ENCODE measurements around the gene RPP25.
"Not testable (repeated sequence)": the region's sequence is repeated elsewhere in the genome, so short reads cannot be mapped to it uniquely, and the experiment has no call there.

Gene RPP25

DNA sequence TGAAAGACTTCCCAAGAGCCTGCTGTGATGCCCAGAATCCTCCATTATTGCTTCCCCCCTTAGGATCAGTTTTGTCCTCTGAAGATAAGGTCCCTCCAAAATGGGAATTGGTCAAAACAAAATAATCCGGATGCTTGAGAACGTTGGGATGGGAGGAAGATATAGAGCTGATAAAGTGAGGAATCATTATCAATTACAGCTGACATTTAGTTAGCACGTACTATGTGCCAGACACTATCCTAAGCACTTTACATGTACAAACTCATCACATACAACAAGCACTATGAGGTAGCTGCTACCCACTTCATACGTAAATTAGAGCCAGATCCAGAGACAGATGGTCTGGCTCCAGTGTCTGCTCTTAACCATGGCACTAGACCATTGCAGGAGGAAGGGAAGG, 6.6 kb upstream of the RPP25 start:
- in situ Hi-C loops (cut with MboI; ENCODE audit: low sequenced_read_pairs): loop anchor here (25.0 kb wide), 1 partner anchor 576 kb away; no protein-coding TSS in a partner anchor

DNA sequence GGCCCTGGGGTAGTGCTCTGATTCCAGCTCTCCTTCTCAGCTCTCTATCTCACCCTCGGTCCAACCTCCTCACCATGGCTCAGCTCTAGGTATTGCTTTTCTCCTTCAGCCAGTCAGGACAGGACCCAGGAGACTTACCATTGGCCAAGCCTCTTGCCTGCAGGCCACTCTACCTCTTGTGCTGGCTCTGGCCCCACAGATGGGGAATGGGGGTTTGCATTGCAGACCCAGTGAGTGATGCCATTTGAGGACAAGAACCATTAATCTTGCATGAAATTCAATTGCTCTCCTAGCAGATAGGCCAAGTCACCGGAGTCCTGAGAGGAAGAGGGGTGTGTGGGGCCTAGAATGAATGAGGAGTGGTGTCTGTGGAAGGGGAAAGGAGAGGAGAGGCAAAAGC, 6.1 kb upstream of the RPP25 start:
- in situ Hi-C loops (cut with MboI; ENCODE audit: low sequenced_read_pairs): loop anchor here (25.0 kb wide), 1 partner anchor 575 kb away; no protein-coding TSS in a partner anchor

DNA sequence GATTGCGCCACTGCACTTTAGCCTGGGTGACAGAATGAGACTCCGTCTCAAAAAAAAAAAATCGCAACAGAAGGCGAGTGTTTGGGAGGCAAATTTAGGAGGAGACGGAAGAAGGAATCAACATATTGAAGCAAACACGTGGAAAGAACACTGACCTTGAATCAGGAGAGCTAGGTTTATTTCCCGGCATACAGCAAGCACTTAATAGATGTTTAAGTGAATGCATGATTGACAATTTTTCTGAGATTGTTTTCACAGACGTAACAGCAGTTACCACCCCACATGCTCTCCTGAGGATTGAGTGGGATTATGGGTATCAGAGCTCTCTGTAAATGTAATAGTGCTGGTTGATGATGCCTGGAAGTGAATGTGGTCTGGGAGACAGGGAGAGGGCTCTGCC, 5.6 kb upstream of the RPP25 start:
- in situ Hi-C loops (cut with MboI; ENCODE audit: low sequenced_read_pairs): loop anchor here (25.0 kb wide), 1 partner anchor 575 kb away; no protein-coding TSS in a partner anchor

DNA sequence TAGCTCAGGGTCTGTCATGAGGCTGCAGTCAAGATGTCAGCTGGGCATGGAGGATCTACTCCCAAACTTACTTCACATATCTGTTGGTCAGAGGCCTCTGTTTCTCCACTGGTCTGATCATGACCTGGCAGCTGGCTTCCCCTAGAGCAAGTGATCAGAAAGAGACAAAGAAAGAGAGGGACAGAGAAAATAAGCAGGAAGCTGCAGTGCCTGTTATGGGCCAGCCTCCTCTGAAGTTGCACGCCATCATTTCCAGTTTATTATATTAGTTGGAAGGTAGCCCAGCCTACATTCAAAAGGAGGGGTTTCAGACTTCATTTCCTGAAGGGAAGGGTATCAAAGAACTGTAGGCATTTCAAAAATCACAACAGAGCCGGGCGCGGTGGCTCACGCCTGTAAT, 5.0 kb upstream of the RPP25 start:
- in situ Hi-C loops (cut with MboI; ENCODE audit: low sequenced_read_pairs): loop anchor here (25.0 kb wide), 1 partner anchor 574 kb away; no protein-coding TSS in a partner anchor

DNA sequence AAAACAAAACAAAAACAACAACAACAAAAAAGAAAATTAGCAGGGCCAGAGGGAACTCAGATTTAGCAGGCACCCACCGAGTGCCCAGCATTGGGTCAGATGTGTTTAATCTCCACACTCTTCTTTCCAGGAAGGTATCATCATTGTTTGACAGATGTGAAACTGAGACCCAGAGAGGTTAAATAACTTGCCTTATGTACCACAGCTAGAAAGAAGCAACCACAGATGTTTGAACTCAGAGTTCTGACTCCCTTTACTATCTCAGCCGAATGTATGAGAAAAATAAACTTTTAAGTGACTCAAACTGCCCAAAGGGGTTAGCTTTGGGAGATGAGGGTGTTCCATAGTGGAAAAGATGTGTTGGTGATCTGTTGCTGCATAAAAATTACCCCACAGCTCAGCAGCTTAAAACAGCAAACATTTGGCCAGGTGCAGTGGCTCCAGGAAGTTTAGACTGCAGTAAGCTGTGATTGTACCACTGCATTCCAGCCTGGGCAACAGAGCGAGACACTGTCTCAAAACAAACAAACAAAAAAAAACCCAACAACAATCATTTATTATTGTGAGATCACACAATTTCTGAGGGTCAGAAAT, 4.5 kb upstream of the RPP25 start:
- in situ Hi-C loops (cut with MboI; ENCODE audit: low sequenced_read_pairs): loop anchor here (25.0 kb wide), 1 partner anchor 574 kb away; no protein-coding TSS in a partner anchor

DNA sequence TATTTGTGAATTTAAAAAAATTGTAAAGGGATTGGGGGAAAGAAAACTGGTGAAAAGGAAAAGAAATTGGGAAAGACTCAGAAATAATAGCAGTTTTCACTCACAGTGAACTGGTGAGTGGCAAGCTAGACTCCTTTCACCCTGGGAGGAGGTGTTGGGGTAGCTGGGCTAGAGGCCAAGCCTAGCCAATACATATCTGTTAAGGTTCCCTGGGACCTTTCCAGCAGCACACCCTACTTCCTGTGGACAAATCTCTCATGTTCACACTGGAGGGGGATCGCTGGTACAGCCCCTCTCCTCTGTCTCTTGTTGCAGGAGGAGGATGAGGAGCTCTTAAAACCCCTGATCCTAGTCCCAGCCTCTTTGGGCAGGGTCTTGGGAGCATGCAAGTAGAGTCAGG, 3.7 kb upstream of the RPP25 start:
- in situ Hi-C loops (cut with MboI; ENCODE audit: low sequenced_read_pairs): loop anchor here (25.0 kb wide), 1 partner anchor 573 kb away; no protein-coding TSS in a partner anchor

DNA sequence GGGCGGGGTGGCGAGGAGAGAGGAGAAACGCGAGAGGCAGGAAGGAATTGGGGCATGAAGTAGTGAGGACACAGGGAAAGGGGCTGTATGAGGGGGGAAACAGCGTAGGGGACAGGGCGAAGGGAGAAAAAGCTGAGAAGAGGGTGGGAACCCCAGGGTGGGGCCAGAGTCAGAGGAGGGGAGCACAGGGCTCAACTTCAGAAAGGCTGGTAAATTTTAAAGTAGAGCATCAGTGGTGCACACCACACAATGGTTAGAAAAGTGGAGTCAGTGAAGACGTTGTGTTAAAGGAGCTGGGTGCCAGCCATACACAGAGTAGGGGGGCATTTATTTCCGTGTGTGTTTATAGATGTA, 3.0 kb upstream of the RPP25 start:
- in situ Hi-C loops (cut with MboI; ENCODE audit: low sequenced_read_pairs): loop anchor here (25.0 kb wide), 1 partner anchor 572 kb away; no protein-coding TSS in a partner anchor

DNA sequence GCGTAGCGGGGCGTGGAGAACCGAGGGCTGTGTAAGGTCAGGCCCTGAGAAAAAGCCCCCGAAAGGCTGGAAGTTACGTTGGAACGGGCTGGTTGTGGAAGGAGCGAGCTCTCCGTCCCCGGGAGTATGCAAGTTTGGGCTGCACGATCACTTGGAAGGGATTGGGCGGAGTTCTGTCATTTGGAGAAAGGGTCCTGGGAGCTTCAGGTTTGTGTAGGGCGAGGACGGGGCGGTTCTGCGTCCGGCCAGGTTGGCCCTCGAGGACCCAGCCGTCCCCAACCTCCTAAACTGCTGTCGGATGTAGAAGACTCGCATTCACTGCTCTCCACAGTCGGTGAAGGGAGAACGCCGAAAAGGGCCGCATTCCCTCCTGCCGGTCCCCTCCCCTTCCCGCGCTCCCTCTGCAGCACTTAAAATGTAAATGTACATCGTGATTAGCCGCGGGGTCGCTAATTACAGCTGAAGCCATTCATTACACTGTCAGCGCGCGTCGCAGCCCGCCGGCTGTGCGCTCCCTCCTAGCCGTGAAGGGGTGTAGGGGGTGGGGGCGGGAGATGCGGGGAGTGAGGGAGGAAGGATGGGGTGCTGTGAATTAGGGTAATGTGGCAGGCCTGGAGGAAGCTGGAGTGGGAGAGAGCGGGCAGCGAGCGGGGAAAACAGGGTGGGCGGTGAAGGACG, 2.5 kb upstream of the RPP25 start:
- in situ Hi-C loops (cut with MboI; ENCODE audit: low sequenced_read_pairs): loop anchor here (25.0 kb wide), 1 partner anchor 572 kb away; no protein-coding TSS in a partner anchor

DNA sequence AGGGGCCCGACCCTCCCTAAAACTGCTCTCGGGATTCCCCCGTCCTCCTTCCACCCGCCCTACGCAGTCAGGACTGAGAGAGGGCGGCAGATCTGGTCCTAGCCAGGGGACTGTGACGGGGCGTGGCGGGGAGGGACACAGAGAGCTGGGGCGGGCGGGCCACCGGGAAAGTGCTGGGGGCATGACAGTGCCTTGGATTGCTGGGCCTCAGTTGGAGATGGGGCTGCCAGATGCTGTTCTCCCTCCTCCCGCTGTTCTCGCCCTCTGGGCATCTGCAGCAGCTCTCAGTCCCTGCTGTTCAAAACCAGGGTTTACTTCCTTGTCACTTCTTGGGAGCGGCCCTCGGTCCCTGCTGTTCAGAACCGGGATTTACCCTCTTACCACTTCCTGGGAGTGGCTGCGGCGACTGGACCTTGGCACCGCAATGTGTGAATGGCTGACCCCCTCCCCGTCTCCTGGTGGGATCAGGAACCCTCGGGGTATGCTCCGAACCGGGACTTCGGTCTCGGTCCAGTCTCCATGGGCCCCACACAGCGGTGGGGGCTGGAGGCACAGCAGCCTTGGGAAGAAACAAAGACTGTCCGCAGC, 1.8 kb upstream of the RPP25 start:
- in situ Hi-C loops (cut with MboI; ENCODE audit: low sequenced_read_pairs): loop anchor here (25.0 kb wide), 1 partner anchor 571 kb away; no protein-coding TSS in a partner anchor

DNA sequence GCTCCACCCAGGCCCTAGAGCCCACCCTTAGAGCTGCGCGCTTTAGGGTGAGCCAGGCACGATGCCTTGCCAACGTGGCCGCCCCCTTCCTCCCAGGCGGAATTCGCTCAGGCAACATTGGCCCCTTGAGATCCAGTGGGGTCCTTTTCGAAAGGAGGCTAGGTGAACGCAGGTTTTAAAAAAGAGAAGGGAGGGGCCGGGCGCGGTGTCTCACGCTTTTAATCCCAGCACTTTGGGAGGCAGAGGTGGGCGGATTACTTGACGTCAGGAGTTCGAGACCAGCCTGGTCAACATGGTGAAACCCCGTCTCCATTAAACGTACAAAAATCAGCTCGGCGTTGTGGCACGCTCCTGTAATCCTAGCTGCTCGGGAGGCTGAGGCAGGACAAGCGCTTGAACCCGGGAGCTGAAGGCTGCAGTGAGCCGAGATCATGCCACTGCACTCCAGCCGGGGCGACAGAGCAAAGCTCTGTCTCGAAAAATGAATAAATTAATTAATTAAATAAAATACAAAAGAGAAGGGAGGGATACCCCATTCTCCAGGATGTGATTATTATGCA, 984 bp upstream of the RPP25 start:
- in situ Hi-C loops (cut with MboI; ENCODE audit: low sequenced_read_pairs): loop anchor here (25.0 kb wide), 1 partner anchor 570 kb away; no protein-coding TSS in a partner anchor

DNA sequence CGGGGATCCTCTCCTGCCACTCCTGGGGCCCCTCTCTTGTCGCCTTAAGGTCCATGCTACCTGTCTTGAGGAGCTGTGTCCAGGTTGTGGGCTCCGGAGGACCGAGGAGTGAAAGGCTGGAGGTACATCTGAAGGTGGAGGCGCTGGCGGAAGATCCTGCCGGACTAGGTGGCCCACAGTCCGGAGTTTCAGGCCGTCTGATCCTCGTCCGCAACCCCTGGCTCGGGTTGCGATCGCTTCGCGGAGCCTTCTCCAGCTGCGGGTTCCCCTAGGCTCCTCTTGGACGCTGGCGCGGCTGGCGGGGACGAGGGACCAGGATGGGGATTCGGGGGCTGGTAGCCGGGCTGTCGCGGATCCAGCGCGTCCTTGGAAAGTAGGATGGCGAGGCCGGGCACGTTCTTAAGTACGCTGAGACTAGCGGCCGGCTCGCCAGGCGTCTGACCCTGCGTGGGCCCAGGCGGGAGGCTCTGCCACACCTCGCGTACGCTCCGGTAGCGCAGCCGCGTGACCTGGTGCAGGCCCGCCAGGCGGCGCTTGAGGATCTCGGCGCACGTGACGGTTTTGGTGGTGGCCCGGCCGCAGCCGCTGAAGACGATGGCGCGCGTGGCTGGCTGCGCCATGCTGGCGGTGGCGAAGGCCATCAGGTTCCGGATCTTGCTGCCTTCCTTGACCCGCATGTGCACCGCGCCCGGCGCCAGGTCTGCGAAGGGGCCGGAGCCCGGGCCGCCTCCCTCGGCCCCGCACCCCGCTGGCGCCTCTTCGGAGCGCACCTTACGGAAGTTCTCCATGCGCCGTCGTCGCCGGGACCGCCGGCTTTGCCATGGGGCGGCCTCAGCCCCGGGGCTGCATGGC, 550 bp downstream of the RPP25 start:
- in situ Hi-C loops (cut with MboI; ENCODE audit: low sequenced_read_pairs): loop anchor here (25.0 kb wide), 1 partner anchor 569 kb away; no protein-coding TSS in a partner anchor

DNA sequence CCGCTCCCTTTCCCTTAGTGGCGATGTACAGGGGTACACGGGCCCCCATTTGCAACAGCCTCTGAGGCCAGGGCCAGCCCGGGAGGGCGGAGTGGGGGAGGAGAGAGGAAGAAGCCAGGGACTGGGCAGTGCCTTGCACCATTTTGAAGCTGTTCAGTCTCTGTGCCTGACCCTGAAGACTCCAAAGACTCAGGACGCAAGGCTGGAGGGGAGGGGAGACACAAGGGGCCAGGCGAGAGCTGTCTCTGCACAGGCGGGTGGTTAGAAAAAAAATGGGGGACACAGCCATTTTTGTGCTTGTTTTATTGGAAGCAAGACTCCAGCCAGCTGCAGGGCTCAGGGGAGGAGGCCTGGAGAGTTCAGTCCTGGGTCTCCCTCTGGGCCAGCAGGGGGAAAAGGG, 1.6 kb downstream of the RPP25 start:
- in situ Hi-C loops (cut with MboI; ENCODE audit: low sequenced_read_pairs): loop anchor here (25.0 kb wide), 1 partner anchor 568 kb away; no protein-coding TSS in a partner anchor

DNA sequence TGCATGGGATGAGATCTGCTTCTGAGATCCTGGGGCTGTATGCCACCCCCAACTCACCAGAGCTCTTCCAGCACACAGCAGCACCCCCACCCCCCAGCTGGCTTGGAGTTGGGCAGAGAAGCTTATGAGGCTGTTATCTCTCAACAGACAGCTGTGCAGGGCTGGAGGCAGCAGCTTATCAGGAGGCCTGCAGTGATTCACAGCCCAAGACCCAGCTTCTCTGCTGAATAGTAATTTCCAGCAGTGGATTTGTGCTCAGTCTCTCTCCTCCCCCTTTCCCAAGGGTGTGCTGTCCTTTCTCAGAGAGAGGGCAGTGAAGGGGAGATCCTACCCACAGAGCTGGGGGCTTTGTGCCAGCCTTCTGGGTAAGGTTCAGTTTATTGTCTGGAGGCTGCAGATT, 2.1 kb downstream of the RPP25 start:
- in situ Hi-C loops (cut with MboI; ENCODE audit: low sequenced_read_pairs): loop anchor here (25.0 kb wide), 1 partner anchor 567 kb away; no protein-coding TSS in a partner anchor

DNA sequence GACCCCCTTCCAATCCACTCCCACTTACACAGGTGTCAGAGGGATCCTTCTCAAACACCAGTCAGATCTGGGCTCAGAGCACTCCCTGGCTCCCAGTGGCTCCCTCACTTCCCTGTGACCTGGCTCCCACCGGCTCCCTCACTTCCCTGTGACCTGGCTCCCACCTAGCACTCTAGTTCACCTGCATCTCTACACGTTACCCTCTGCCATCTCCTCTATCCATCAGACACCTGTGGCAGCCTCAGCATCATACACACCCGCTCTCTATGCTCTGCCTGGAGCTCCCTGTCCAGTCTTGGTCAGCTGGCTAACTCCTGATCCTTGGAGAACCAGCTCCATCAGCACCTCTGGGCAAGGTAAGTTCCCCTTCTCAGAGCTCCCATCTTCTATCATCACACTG, 5.6 kb downstream of the RPP25 start:
- in situ Hi-C loops (cut with MboI; ENCODE audit: low sequenced_read_pairs): loop anchor here (25.0 kb wide), 1 partner anchor 564 kb away; no protein-coding TSS in a partner anchor

DNA sequence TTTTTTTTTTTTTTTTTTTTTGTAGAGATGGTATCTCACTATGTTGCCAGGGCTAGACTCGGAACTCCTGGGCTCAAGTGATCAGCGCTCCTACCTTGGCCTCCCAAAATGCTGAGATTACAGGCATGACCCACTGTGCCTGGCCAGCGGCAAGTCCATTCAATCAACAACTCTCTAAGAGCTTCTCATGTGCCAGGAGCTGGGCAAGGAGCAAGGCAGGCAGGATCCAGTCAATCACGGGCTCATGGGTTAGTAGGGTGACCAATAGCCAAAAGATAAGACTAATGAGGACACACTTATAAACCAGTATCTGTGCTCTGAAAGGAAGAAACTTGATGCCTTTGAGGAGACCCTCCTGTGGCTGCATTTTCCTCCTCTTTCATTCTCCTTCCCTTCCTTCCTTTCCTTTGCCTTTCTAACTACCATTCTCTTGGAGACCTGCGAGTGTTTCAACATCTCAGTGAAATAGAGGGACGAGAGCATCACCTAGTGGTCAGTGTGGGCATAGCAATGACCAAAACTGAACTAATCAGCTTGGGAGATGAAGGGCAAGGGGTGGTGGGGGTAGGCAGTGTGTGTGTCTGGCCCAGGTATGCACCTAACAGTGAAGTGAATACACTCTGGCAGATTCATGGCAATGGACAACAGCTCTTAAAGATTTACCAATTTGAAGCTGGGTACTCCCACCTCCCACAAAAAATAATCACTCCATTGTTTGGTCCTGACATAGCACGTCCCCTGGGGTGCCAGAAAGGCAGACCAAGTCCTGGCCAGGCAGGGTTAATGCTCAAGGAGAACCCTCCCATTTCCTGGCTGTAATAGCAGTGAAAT, 6.3 kb downstream of the RPP25 start:
- in situ Hi-C loops (cut with MboI; ENCODE audit: low sequenced_read_pairs): loop anchor here (25.0 kb wide), 1 partner anchor 563 kb away; no protein-coding TSS in a partner anchor

DNA sequence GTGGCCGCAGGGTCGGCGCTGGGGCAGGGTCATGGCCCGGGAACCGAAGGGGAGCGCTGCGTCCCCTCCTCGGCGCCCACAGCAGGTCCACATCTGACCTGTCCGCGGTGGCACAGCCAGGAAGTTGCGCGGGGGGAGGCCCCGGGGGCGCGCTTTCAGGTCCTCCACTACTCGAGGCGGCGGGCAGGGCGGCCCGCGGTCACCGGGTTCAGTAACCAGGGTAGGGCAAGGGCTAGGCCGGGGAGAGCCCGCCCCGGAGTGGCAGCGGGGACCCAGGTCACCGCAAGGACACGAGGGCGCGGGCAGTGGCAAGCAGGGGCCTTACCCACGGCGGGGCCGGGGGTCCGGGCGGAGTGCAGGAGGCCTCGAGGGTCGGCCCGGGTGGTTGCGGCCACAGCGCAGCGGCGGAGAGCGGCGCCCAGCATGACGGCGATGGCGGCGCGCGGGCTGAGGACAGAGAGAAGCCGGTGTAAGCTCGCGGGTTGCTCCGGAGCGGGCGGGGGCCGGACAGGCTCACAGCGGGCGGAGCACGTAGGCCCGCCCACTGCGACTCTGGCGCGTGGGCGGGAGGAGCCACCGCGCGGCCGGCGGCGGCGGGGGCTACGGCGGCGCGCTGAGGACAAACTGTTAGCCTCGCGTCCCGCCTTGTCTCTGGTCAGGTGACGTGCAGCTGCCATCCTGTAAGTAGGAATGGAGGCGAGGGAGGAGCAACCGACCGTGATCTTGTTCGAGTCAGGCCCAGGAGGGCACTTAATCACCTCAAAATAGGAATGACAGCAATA, 18.8 kb downstream of the RPP25 start, which contains the start of gene COX5A:
TSS of gene COX5A (minus strand) at position 484 of the 782 bp plus-strand sequence. CDS start at position 425, 59 bp downstream.
- in situ Hi-C loops (cut with MboI; ENCODE audit: low sequenced_read_pairs): no loop called here

DNA sequence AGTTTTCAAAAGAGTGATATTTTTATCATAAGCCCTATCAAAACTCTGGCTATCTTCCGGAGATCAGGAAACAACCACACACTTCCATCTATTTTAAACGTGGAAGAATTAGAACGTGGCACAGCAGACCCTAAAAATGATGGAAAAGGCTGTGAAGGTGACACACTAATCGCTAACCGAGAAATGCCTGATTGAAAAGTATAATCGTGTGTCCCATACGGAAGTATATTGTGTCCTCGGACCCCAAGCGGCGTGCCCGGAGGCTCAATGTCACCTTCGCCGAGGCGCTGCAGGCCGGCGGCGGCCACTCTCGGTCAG, 19.3 kb downstream of the RPP25 start:
- in situ Hi-C loops (cut with MboI; ENCODE audit: low sequenced_read_pairs): no loop called here

DNA sequence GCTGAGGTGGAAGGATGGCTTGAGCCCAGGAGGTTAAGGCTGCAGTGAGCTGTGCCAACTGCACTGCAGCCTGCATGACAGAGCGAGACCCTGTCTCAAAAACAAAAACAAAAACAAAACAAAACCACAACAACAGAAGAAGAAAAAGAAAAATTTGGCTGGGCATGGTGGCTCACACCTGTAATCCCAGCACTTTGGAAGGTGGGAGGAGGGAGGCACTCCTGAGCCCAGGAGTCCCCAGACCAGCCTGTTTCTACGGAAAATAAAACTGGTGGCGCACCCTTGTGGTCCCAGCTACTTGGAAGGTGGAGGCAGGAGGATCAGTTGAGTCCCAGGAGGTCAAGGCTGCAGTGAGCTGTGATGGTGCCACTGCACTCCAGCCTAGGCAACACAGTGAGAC, 21.4 kb downstream of the RPP25 start:
- in situ Hi-C loops (cut with MboI; ENCODE audit: low sequenced_read_pairs): not testable (repeated sequence)

DNA sequence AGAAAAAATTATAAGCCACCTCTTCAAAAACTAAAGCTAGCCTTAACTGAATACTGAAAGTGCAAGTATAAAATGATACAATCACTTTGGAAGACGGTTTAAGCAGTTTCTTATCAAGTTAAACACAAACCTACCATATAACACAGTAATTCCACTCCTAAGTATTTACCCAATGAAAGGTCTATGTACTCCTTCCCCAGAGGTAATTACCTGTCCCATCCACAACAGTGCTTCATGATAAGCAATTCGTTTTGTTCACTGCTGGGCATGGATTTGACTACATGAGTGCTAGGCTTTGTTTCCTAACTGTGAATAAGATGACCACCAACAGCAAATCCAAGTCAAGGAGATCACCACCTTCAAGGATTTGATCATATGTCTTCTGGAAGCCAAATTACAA, 23.0 kb downstream of the RPP25 start:
- in situ Hi-C loops (cut with MboI; ENCODE audit: low sequenced_read_pairs): no loop called here

Measured in HL-60/S4 (cell line).